ENCODE data around the gene AGPS. TPM values are rescaled to one million over a fixed set of nuclear protein-coding genes. Genes with fewer than 3 reads are reported as not detected.
"Not testable (repeated sequence)": the region's sequence is repeated elsewhere in the genome, so short reads cannot be mapped to it uniquely, and the experiment has no call there.

The AGPS gene
- total RNA-seq, 1 experiment from 2014 or later = 28.4 TPM

DNA sequence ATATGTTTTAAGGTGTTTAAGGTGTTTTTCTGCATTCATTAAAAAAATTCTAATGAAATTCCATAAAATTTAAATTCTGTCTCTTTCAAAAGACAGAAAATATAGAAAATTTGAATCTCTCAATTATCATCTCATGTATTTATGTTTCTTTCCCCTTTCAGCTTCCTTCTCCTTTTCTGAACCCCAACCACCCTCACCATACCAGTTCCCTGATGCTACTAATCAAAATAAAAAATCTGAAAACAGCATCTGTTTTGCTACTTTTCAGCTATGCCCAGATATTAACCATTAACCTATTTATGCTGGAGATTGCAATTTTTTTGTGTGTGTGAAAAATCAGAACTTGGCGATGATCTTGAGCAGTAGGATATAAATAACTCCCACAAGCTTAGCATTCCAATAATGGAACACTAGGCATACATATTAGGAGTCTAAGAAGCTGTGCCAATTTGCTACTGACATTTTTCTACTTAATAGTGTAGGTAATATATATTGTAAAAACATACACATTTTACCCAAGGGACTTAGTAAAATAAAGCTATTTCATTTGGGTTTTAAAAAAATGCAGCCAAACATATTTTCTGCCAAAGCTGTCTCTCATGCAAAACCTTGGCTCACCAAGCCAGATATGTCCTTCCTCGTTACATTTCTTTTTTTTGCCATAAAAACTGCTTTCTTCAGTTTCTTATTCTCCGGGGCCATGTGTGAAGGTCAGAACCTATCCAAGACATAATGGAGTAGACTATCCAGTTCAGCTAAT, 32.6 kb upstream of the AGPS start:
- no peaks in the 10 kb centered on the region for H3K27me3 ChIP-seq (ENCODE audit: control insufficient read depth, insufficient read depth, low read length)
- no peak overlapping the region for H3K4me3 ChIP-seq (ENCODE audit: insufficient read depth, low read depth, low read length)
- DNase-seq = no peak
- no peaks in the 10 kb centered on the region for H3K36me3 ChIP-seq (replicated peaks; ENCODE audit: control insufficient read depth, insufficient read depth, low read length)

DNA sequence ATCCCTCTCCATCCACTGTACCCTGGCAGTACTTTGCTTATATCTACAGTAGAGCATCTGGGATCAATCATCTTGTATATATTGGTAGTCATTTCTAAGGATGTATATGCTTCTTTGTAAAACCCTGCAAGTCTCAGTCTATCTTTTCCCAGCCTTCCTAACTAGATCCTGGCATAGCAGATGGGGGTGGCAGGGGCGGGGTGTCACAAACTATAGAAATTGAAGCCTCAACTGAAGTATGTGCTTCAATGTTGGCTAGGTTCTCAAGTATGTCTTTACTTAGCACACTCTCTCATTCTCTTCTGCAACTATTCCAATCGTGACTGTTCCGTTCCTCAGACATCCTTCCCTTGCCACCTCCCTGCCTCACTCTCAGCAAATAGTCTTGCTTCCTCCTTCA, 30.1 kb upstream of the AGPS start:
- no peak for DNase-seq
- Histone ChIP-seq H3K27me3 (ENCODE audit: control insufficient read depth, insufficient read depth, low read length) (no peaks in the 10 kb centered on the region), H3K36me3 (replicated peaks; ENCODE audit: control insufficient read depth, insufficient read depth, low read length) (no peaks in the 10 kb centered on the region), H3K4me3 (ENCODE audit: insufficient read depth, low read depth, low read length) (no peak overlapping the region)

GRCh38 chr2:177363332-177363731, 29.2 kb upstream of the AGPS start:
- H3K27me3 ChIP-seq (ENCODE audit: control insufficient read depth, insufficient read depth, low read length) = no peaks in the 10 kb centered on the region
- no peak for DNase-seq
- no peak overlapping the region for H3K4me3 ChIP-seq (ENCODE audit: insufficient read depth, low read depth, low read length)
- no peaks in the 10 kb centered on the region for H3K36me3 ChIP-seq (replicated peaks; ENCODE audit: control insufficient read depth, insufficient read depth, low read length)

GRCh38 chr2:177365764-177366163, 26.8 kb upstream of the AGPS start:
- DNase-seq; H3K27me3 ChIP-seq (ENCODE audit: control insufficient read depth, insufficient read depth, low read length); H3K4me3 ChIP-seq (ENCODE audit: insufficient read depth, low read depth, low read length); H3K36me3 ChIP-seq (replicated peaks; ENCODE audit: control insufficient read depth, insufficient read depth, low read length): not testable (repeated sequence)

GRCh38 chr2:177368023-177368422, 24.6 kb upstream of the AGPS start:
- H3K36me3 ChIP-seq (replicated peaks; ENCODE audit: control insufficient read depth, insufficient read depth, low read length); H3K27me3 ChIP-seq (ENCODE audit: control insufficient read depth, insufficient read depth, low read length); H3K4me3 ChIP-seq (ENCODE audit: insufficient read depth, low read depth, low read length); DNase-seq: not testable (repeated sequence)

- H3K4me3 ChIP-seq (ENCODE audit: insufficient read depth, low read depth, low read length) = no peak overlapping the region
- H3K36me3 ChIP-seq (replicated peaks; ENCODE audit: control insufficient read depth, insufficient read depth, low read length) = no peaks in the 10 kb centered on the region
- H3K27me3 ChIP-seq (ENCODE audit: control insufficient read depth, insufficient read depth, low read length) = no peaks in the 10 kb centered on the region
- no peak for DNase-seq
Measured at GRCh38 chr2:177379354-177379753, 13.2 kb upstream of the AGPS start.

DNA sequence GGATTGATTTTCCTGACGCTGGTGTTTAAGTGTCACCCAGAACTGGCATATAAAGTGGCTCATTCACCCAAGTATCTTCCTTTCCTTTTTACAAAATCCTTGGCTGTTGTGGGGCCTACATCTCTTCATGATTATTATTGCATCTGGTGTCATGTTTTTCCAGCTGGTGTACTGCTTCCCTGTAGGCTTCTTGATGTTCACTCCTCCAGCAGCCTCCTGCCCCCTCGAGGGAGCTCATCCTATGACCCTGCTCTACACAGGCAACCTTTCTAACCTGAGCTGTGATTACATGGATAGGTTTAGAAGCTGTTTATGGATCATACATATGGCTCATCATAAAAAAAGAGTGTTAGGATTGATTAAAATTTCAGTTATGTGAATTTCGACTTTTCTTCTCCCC, 12.4 kb upstream of the AGPS start:
- Histone ChIP-seq H3K36me3 (replicated peaks; ENCODE audit: control insufficient read depth, insufficient read depth, low read length) (no peaks in the 10 kb centered on the region), H3K27me3 (ENCODE audit: control insufficient read depth, insufficient read depth, low read length) (no peaks in the 10 kb centered on the region), H3K4me3 (ENCODE audit: insufficient read depth, low read depth, low read length) (no peak overlapping the region)
- DNase-seq = no peak

- H3K27me3 ChIP-seq (ENCODE audit: control insufficient read depth, insufficient read depth, low read length) = no peaks in the 10 kb centered on the region
- no peaks in the 10 kb centered on the region for H3K36me3 ChIP-seq (replicated peaks; ENCODE audit: control insufficient read depth, insufficient read depth, low read length)
- H3K4me3 ChIP-seq (ENCODE audit: insufficient read depth, low read depth, low read length) = no peak overlapping the region
- no peak for DNase-seq
Measured at GRCh38 chr2:177383935-177384334, 8.6 kb upstream of the AGPS start.

- no peak overlapping the region for H3K4me3 ChIP-seq (ENCODE audit: insufficient read depth, low read depth, low read length)
- no peak for DNase-seq
- no peaks in the 10 kb centered on the region for H3K27me3 ChIP-seq (ENCODE audit: control insufficient read depth, insufficient read depth, low read length)
- H3K36me3 ChIP-seq (replicated peaks; ENCODE audit: control insufficient read depth, insufficient read depth, low read length) = no peaks in the 10 kb centered on the region
Measured at GRCh38 chr2:177385151-177385550, 7.4 kb upstream of the AGPS start.

DNA sequence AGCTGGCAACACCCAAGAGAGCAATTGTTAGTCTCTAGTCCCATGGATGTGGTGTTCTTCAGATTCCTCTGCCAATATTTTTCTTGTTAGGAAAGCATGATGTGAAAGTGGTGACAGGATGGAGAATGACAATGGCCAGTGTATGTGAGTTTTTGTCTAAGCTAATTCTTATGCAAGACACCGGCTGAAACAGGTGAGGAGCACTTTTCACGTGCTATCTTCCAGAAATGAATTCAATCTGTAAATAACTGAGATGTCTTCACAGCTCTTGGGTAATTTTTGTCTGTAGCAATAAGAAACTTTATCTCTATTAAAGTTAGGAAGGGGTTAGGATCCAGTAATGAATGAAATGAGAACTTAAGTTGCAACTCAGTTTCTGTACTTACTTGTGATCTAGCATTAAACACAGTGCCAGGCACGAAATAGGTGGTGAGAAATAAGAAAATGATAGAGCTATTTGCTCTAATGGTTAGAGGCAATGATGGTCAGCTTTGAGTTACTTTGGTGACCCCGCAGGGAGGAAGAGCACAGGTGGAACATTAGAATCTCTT, 676 bp upstream of the AGPS start:
- no peak for DNase-seq
- no peaks in the 10 kb centered on the region for H3K36me3 ChIP-seq (replicated peaks; ENCODE audit: control insufficient read depth, insufficient read depth, low read length)
- peak overlapping the region; percentile 93 for H3K4me3 ChIP-seq (ENCODE audit: insufficient read depth, low read depth, low read length)
- no peaks in the 10 kb centered on the region; the same call in 1 of the 2 replicates for H3K27me3 ChIP-seq (ENCODE audit: control insufficient read depth, insufficient read depth, low read length)

GRCh38 chr2:177393203-177393755, 706 bp downstream of the AGPS start:
- Histone ChIP-seq H3K36me3 (replicated peaks; ENCODE audit: control insufficient read depth, insufficient read depth, low read length) (no peaks in the 10 kb centered on the region), H3K4me3 (ENCODE audit: insufficient read depth, low read depth, low read length) (peak overlapping the region; percentile 93), H3K27me3 (ENCODE audit: control insufficient read depth, insufficient read depth, low read length) (no peaks in the 10 kb centered on the region; the same call in 1 of the 2 replicates)
- DNase-seq = peak; percentile 10

- peak overlapping the region; percentile 93 for H3K4me3 ChIP-seq (ENCODE audit: insufficient read depth, low read depth, low read length)
- no peak for DNase-seq
- H3K27me3 ChIP-seq (ENCODE audit: control insufficient read depth, insufficient read depth, low read length) = no peaks in the 10 kb centered on the region; the same call in 1 of the 2 replicates
- no peaks in the 10 kb centered on the region for H3K36me3 ChIP-seq (replicated peaks; ENCODE audit: control insufficient read depth, insufficient read depth, low read length)
Measured at GRCh38 chr2:177393824-177394593, 1.4 kb downstream of the AGPS start.

GRCh38 chr2:177394594-177394973, 2.0 kb downstream of the AGPS start:
- Histone ChIP-seq H3K4me3 (ENCODE audit: insufficient read depth, low read depth, low read length) (no peak overlapping the region; the same call in 1 of the 2 replicates), H3K27me3 (ENCODE audit: control insufficient read depth, insufficient read depth, low read length) (no peaks in the 10 kb centered on the region; the same call in 1 of the 2 replicates)
- no peak for DNase-seq

DNA sequence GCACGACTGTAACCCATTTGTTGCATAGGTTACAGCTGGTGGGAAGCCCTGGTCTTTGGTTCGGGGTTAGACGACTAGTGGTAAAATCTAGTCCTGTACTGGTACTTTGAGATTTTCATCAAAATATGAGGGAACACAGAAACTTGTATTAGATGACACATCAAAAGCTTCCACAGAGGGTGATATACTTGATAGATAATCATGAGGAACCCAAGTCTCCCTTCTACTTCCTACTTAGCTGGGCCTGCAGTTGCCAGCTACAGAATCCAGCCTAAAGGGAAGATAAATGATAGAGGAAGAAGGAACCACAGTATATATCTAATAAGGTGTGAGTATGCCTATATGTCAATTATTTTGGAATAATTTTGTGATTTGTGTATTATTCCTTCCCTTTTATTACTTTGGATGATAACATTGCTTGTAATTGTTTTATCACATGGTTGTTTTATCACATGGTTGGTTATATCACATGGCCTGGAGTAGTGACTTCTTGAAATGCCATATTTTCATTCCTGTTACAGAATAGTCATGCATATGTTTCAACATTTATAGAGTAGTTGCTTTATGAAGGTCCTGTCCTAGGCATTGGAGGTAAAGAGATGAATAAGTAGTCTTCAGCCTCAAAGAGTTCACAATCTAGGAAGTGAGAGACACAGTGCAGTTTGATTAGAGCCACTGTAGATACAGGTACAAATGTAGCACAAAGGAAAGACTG, 2.9 kb downstream of the AGPS start:
- no peak overlapping the region for H3K4me3 ChIP-seq (ENCODE audit: insufficient read depth, low read depth, low read length)
- H3K36me3 ChIP-seq (replicated peaks; ENCODE audit: control insufficient read depth, insufficient read depth, low read length) = no peaks in the 10 kb centered on the region
- no peak for DNase-seq
- no peaks in the 10 kb centered on the region; the same call in 1 of the 2 replicates for H3K27me3 ChIP-seq (ENCODE audit: control insufficient read depth, insufficient read depth, low read length)

More at GRCh38 chr2:177394594-177394973, 2.0 kb downstream of the AGPS start:
- H3K36me3 ChIP-seq (replicated peaks; ENCODE audit: control insufficient read depth, insufficient read depth, low read length) = no peaks in the 10 kb centered on the region
